HG03095 (cell line): ENCODE data around the gene PRCP.

Source experiments
- ATAC-seq: cut with Tn5 transposase; IDR thresholded peaks from one replicate; pipeline ENCODE4 v1.9.1; 2021; ENCODE audit warnings: moderate library complexity; ENCODE audit not compliant: unreplicated experiment

Gene PRCP

DNA sequence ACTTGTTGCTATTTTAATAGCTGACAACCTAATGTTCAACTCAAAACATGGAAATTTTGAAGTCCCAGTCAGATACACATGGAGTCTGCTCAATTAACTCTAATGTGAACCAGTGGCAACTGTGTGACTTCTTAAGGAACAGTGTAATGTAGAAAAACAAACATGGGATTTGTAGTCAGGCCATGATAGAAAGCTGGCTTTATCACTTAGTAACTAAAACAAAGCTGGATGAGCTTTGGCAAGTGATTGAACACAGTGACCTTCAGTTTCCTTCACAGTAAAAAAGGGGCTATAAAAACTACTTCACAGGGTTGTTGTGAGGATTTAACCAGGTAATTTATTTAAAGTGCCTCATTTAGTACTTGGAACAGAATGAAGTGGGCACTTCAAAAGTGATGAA, 62.6 kb downstream of the PRCP start:
- ATAC-seq: no peak

DNA sequence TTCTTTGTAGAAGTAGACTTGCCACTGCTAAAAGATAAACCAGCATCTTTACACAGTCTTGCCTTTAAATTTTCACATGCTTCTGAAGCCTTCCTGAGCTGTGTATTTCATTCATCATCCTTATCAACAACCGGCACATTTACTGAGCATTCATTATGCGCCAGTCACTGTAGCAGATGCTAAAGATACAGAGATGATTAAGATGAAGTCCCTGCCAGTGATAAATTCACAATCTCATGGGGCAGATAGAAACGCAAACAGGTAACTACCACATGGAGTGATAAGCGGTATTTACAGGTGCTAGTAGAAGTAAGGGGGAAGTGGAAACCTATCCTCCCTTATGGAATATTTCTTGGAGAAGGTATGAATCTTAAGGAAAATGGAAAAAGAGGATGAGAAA, 67.2 kb downstream of the PRCP start:
- ATAC-seq: no peak

DNA sequence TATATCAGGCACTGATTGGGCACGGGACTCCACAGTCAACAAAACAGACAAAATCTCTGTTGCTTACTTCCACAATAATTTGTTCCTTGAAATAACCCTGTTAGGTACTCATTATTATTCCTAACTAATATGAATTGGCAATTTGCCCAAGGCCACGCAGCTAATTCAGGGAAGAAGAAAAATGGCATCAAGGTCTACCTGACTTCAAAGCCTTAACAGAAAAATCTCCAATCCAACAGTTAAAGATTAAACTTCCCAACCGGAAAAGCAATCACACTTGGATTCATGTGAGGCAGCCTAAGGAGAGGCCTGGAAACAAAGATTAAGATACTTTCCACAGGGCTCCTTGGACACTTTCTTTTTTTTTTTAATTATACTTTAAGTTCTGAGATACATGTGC, 68.9 kb downstream of the PRCP start:
- no peak for ATAC-seq

DNA sequence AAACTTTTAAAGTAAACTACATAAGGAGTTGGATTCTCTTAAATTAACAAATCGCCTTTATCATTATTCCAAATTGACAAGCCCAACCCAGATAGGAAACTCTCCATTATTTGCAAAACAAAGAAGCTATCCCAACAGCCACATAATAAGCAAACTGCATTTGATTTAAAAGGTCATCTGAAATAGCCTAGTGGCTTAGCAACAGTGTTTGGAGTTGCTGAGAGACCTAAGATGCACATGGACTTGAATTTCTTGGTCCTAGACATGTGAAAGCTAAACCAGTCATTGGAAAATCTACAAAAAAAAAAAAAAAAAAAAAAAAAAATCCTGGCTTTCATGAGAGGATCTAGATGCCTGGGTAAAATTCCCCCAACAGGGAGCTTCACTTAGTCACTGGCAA, 69.5 kb downstream of the PRCP start:
- no peak for ATAC-seq

DNA sequence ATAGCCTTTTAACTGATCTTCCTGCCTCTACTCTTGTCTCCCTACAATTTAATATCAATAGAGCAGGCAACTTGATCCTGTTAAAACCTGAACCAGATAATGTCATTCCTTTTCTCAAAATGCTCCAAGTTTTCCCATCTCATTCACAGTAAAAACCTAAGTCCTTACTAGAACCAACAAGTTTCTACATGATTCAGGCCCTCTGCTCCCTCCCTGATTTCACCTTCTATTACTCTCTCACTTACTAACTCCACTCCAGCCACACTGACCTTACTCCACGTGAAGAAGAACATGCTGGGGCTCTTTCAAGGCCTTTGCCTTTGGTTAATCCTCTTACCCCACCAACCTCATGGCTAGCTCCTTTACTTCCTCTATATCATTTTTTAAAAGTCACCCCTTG, 71.1 kb downstream of the PRCP start:
- no peak for ATAC-seq

DNA sequence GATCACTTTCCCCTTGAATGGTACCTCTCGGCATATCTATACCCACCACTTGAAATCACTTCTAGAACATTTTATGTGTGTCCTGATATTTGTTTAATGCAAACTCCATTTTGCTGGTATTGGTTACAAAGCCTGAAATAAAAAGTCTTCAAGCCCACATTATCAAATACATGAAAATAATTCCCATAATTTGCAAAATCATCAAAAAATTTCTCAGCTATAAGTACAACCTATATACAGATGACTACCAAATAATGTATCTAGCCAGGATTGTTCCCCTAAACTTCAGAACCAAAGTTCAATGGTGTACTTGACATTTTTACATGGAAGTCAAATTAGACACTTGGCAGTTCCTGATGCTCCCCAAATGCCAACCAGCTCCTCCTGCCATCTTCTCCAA, 71.8 kb downstream of the PRCP start:
- no peak for ATAC-seq

DNA sequence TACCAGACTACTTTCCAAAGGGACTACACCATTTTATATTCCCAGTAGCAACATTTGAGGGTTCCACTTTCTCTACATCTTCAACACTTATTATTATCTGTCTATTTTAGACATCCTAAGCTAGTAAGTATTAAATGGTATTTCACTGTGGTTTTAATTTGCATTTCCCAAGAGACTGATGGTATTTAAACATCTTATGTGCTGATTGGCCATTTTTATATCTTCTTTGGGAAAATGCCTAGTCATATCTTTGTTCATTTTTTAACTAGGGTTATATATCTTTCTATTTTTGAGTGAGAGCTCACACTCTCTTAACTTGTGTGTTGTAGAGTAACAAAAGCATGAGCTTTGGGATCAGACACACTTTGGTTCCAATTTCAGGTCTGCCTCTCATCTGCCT, 73.7 kb downstream of the PRCP start:
- ATAC-seq: no peak

DNA sequence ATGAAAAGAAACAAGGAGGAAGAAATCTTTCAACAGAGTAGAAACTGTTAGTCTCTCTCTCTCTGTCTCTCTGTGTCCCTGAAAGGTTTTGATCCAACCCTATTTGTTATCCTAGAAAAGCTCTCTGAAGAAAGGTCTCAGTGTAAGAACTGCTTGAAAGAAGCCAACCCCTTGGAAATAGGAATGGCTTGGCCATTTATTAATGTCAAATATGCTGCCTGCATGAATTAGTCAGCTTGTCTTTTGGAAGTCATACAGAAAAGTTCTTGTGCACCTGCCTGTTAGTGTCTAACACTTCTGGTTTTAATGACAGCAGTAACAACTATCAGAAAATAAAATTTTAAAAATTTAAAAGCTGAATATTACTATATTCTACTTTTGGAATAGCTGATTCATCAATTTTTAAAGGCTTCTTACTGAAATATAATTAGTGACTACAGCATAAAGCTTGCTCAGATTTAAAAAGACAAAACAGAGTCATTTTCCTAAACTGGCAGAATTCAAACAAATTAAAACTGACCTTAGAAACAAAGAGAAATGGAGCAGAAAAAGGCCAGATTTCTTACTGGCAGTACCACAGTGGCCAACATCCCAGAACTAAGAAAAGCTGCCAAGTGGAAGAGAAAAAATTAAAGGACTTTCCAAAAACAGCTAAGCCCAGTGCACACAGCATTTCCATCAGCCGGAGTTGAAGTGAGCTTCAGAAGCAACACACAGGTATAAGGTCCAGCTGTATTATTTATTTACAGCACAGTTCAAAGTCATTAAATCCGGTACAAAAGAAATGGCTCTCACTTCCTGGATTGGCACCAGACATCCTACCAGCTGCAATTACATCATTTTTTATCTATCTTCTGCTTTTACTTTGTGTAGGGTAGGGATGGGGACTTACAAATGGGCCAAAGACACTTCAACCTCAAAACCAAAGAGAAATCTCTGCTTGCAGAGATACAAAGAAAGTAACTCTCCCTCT, 76.3 kb downstream of the PRCP start:
- ATAC-seq: no peak

DNA sequence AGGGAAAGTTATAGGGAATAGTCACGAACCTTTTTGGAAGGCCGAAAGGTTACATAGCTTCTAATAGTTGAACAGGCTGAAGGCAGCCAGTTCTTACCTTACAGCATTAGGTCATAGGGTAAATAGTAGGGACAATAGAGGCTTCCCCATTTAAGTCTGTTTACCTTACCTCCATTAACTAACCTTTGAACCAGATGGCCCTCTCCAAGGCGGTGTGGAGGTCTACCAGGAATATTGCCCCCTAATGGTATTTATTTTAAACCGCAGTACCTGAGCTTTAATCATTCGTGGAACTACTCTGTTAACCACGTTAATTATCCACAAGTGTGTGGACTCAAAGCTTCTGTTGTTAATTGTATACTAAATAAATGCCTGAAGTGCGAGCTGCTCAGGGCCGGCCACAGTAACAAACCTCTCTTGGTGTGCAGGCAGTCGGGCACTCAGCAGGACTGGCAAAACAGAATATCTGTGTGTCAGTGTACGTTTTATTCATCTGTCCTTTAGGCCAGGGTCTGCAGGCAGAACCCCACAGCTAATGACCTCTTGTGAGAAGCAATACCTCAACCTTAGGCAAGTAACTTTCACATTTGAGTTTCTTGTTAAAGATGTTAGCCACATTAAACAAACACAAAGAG, 81.7 kb downstream of the PRCP start:
- no peak for ATAC-seq

DNA sequence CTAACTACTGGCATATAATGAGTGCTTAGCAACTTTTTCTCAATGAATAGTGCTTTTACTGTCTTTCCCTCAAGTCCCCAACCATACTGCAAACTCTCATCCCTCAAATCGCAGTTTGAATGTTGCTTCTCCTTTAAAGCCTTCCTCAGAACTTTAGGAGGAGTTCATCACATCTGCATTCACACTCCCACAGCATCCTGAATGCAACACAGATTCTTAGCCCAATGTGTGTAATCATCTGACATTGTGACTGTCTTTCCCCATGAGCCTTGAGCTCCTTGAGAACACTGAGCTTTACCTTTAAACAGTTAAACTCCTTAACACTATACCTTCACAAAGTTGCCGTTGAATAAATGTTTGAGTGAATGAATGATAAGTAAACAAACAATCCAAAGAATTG, 84.8 kb downstream of the PRCP start:
- no peak for ATAC-seq

DNA sequence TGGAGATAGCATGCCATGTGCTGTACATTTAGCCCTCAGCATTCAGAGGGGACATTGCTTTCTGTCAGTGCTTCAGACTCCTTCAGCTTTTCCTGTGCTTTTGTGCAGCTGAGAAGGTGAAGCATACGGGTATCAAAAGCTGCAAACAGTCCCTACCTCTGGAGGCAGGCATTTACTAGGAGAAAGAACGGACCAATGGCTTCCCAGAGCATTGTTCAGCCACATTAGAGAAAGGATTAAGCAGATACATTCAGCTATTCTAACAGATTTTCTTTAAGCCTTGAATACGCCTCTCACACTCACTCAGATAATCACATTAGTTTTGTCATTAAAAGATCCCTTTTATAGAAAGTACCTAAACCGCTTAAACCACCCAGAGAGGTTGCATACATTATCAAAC, 85.9 kb downstream of the PRCP start:
- ATAC-seq: no peak

DNA sequence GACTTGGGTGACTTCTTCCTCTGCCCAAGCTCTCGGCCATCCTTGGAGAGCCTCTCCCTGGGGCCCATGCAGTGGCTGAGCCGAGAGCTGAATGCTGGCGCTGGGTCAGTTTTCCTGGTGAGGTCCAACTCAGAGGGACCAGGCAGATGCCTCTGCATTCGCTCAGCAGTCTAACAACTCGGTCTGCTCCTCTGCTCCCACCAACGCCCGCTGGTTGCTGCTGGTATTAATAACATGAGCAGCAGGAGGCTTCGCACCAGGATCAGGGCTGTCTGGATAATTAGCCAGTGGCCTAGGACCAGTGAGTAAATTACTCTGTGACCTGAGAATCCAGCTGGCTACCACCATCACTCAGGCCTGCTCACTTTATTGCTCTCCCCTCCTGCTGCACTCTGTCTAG, 88.9 kb downstream of the PRCP start:
- ATAC-seq: no peak

DNA sequence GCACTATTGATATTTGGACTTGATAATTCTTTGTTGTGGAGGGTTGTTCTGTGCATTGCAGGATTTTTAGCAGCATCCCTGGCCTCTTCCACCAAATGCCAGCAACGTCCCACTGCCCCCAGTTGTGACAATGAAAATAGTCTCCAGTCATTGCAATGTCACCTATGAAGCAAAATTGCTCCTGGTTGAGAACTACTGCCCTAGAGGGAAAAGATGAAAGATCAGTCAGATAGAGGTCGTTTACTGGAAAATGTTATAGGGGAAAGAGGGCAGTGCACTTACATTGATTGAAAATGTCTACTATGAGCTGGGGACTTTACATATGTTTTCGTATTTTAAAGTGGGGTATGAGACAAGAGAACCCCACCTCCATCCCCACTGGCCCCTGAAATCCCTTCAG, 89.5 kb downstream of the PRCP start:
- no peak for ATAC-seq

DNA sequence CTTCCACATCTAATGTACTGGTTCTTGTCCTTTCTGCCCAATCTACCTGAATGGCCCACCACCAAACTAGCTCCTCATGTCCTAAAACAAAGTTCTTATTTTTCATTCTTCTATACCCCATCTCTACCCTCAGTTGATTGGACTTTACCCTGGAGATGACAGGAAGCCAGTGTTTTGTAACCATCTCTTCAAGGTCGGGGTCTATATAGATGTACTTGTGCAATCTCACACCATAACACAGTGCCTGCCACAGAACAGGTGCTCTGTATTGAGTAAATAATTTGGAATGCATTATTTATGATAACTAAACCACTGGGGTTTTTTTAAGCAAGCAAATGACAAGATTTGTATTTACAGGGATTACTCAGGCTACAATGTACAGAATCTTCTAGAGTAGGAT, 89.9 kb downstream of the PRCP start:
- ATAC-seq: no peak

DNA sequence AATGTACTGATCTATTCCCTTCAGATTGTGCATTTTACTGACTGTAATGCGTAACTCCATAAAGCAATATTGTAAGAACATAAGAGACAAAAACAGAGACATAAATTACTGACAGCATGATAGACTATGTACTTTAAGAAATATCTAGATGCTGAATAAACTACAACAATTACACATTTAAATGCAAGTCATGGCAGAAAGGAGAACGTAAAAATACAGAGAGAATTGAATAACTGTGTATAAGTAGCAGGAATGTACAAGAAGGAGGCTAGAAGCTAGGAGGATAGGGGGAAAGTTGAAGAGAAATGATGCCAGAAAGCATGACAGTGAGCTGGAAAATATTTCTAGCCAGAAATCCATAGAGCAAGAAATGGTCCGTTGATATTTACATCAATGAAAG, 92.6 kb downstream of the PRCP start:
- ATAC-seq: no peak

DNA sequence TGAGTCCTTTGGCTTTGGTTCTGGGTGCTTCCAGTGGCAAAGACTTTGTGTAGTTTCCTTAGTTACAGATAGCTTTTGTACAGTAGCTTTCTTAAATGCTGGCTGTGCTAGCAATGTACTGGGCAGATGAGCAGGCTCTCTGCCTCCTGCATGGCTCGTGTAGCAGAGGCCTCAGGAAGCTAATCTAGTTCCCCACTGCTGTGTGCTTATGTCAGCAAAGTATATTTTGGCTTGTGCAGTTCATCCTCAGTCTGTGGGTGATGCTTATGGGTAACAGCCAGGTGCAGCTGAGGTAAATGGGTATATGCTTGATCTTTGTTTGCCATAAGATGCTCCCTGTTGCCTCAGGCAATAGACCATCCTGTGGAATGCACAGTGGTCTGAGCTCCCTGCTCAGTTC, 97.5 kb downstream of the PRCP start:
- ATAC-seq: no peak

DNA sequence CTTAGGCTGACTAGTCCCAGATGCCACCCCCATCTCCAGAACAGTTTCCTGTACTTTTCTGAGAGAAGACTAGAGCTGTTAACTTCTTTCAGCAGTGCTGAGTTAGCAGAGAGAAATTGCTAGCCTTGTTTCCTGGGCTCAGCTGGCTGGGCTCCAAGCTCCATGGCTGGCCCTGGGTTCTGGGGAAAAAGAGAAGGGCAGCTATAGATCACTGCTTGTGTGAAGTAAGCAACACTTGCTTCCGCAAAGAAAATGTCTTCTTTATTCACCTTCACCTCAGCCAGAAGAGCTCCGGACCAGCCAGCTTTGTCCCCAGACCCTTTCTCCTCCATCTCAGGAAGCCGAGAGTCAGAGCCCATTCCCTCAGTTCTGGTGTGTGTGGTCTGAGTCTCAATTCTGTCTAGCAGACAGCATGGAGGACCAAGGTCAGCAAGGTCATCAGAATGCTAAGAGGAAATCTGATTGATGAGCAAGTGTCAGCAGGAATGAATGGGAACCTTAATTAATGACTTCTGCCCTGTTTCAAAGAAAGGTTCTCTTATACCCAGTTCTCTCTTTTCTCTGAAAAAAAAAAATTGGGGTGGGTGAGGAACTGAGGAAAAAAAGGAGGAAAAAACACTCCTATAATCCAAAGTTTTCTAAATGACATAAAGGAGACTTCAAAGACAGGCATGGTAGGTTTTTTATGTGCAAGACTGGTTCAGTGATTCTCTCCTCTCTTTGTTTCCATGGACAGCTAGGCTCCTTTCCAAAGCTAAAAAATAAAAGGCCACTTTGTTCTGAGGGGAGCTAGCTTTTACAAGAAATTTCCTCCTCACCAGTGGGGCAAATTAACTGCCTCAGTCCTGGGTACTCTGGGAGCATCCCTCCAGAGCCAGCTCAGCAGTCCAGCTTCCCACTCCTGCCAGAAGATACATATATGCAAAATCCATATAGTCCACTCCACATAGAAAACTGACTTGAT, 103.0 kb downstream of the PRCP start:
- ATAC-seq: no peak

DNA sequence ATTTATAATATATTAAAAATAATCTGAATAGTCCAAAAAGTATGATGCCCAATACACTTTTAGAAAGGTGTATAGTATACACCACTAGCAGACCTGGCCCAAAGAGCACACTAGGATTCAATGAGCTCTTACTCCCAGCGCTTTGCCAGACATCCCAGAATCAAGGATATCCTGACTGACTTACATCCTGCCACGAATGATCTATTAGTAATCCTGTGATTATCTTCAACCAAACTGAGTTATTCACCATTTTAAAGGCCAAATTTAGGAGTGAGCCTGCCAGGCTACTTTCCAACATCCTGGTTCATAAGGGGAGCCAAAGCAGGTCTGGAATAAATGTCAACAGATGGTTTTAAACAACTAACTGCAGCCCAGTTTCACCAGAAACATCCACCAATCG, 105.7 kb downstream of the PRCP start:
- no peak for ATAC-seq

DNA sequence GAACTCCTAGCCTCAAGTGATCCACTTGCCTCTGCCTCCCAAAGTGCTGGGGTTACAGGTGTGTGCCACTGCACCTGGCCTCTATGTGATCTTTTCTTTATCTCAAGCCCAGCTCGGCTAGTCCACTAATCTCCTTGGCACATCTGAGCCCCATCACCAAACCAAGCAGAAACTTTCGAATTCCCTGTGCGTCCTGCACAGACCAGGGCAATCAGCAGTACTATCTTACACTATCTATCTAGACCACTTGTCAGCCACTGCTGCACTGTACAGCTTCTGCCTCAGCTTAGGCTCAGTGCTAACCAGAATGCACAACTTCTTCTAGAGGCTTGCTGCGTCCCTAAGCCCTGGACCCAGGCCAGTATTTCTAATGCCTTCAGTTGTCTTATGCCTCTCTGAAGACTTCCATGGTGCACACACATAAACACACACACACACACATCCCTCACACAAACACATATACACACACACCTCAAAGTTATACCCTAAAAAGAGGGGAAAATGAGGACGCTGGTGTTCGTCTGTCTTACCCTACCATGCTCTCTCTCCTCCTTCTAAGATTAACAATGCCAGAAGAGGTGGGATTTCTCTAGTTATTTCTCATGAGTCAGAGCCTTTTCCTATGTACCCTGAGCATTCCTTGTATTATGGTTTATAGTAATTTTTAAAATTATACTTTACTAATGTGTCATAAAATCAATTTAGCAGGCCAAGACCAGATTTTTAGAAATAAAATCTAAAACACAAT, 107.2 kb downstream of the PRCP start:
- no peak for ATAC-seq

DNA sequence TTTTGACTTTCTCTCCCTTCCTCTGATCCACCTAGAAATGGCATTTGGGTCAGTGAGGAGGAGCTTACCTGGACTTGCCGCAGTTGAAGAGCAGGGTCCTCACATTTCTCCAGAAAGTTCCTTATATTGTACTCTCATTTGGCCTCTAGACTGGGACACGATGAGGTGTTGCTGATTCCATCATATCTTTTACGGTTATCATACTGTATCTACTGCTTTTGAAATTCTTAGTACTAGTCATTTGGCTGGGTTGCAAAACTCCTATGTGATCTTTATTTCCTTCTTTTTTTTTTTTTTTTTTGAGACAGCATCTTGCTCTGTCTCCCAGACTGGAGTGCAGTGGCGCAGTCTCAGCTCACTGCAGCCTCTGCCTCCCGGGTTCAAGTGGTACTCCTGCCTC, 107.9 kb downstream of the PRCP start:
- ATAC-seq: no peak

DNA sequence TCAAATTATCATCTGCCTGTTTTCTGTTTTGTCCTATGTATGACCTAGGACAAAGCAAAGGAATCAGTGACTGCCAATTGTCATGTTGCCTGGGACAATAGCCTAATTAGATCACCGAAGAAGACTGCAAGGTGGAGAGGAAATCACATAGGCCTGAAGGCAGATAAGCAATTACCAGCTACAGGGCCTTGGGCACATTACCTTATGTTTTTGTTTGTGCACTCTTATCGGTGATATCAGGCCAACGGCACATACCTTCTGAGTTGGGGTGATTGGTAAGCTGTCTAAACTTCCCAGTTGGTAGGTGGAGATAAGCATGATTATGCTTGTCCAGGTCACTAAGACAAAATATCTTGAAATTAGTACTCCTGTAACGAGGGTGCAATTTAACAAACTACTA, 108.5 kb downstream of the PRCP start:
- ATAC-seq: no peak
